Prostate gland (tissue), 2 donors: Measurements from ENCODE around the gene NCOA1. TPM values are rescaled to one million over a fixed set of nuclear protein-coding genes. Genes with fewer than 3 reads are reported as not detected.

Experiments used
- DNase-seq: peaks from one replicate; pipeline ENCODE4 v3.0.0-alpha.2; 2019; ENCODE audit warnings: low spot score
- H3K27ac ChIP-seq, 2 donors: fragments of 200-600 bp; sonication (generic); 2 replicates each; pipeline ENCODE4 v1.5.1; 2017 to 2019
- H3K27me3 ChIP-seq: fragments of 200-600 bp; sonication (generic); replicated peaks from 2 replicates; pipeline ENCODE4 v1.5.1; 2019; ENCODE audit not compliant: insufficient read depth
- H3K36me3 ChIP-seq, 2 donors: fragments of 200-600 bp; sonication (generic); 1 replicate in 1 of 2; 2 replicates in 1 of 2; pipeline versions ENCODE4 v1.5.1 to v1.8.1; 2017 to 2019
- H3K4me1 ChIP-seq: fragments of 200-600 bp; sonication (generic); replicated peaks from 2 replicates; pipeline ENCODE4 v1.5.1; 2019
- H3K4me3 ChIP-seq, 2 donors: fragments of 200-600 bp; sonication (generic); 2 replicates each; pipeline ENCODE4 v1.5.1; 2017 to 2019
- H3K9me3 ChIP-seq: fragments of 200-600 bp; sonication (generic); 2 replicates; pipeline ENCODE4 v1.5.1; 2017
- POLR2A ChIP-seq: fragments of 450-650 bp; IDR thresholded peaks from one replicate; pipeline ENCODE4 v1.6.1; 2016; ENCODE audit warnings: antibody characterized with exemption, mild to moderate bottlenecking
- POLR2AphosphoS5 ChIP-seq: sonication (generic); formaldehyde crosslinking; IDR thresholded peaks from one replicate; pipeline ENCODE4 v1.6.1; 2017; ENCODE audit warnings: antibody characterized with exemption
- WGBS: methylation state at CpG from one replicate; pipeline ENCODE4 v1.1.5; 2018; 5-methylcytosine and 5-hydroxymethylcytosine counted together
- intact Hi-C: fragments of 100-400 bp; cut with DNase I; formaldehyde crosslinking; loops from one replicate; pipeline ENCODE4 v1.14.2; 2022
- total RNA-seq, 2 donors: library from RNA; depleted of rRNA; stranded (reverse); fragments of >200 nt; gene quantifications; one replicate each; pipeline ENCODE4 v1.1.0, GENCODE V29; 2016
- TF ChIP-seq, protein P1 (sequence below), 4 experiments: fragments of 200-600 bp in 2 of 4; fragments of 450-650 bp in 2 of 4; sonication (generic) in 2 of 4; IDR thresholded peaks; 1 replicate in 3 of 4; 2 replicates in 1 of 4; pipeline ENCODE4 v1.5.1; 2016 to 2019; ENCODE audit warnings: antibody characterized with exemption in 4 of 4, mild to moderate bottlenecking in 2 of 4, moderate library complexity in 2 of 4

NCOA1 gene
- total RNA-seq, 2 donors from 2014 or later, result 24.9 to 72.4 TPM

DNA sequence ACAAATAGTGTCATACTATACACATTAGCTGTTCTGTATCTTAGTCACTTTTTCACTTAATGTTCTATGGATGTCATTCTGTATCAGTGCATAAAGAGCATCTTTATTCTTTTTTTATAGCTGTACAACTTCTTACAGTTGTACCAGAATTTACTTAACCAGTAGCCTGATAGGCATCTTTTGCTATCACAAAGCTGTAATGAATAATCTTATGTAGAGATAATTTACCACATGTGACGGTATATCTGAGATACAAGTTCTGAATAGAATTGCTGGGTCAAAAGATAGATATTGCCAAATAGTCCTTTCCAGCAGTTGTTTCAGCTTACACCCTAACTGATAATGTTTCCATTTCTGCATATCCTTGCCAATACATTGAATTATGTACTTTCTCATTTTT lies 232.1 kb downstream of the NCOA1 start:
- H3K4me1 ChIP-seq, result no peaks in the 10 kb centered on the region
- no peak overlapping the region for H3K4me3 ChIP-seq
- no peaks in the 10 kb centered on the region for H3K9me3 ChIP-seq
- no peak for DNase-seq
- no peak overlapping the region for H3K27ac ChIP-seq
- TF ChIP-seq POLR2AphosphoS5, result no peak
- TF ChIP-seq, protein P1, sequence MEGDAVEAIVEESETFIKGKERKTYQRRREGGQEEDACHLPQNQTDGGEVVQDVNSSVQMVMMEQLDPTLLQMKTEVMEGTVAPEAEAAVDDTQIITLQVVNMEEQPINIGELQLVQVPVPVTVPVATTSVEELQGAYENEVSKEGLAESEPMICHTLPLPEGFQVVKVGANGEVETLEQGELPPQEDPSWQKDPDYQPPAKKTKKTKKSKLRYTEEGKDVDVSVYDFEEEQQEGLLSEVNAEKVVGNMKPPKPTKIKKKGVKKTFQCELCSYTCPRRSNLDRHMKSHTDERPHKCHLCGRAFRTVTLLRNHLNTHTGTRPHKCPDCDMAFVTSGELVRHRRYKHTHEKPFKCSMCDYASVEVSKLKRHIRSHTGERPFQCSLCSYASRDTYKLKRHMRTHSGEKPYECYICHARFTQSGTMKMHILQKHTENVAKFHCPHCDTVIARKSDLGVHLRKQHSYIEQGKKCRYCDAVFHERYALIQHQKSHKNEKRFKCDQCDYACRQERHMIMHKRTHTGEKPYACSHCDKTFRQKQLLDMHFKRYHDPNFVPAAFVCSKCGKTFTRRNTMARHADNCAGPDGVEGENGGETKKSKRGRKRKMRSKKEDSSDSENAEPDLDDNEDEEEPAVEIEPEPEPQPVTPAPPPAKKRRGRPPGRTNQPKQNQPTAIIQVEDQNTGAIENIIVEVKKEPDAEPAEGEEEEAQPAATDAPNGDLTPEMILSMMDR (IDR thresholded peaks at IDR 0.05), result no peak
- TF ChIP-seq POLR2A, result no peak
- intact Hi-C loops, result no loop called here
- no peaks in the 10 kb centered on the region for H3K27me3 ChIP-seq
- H3K36me3 ChIP-seq, result no peaks in the 10 kb centered on the region
- WGBS, result 88% methylated on average over 1 of the region's 1 CpG

DNA sequence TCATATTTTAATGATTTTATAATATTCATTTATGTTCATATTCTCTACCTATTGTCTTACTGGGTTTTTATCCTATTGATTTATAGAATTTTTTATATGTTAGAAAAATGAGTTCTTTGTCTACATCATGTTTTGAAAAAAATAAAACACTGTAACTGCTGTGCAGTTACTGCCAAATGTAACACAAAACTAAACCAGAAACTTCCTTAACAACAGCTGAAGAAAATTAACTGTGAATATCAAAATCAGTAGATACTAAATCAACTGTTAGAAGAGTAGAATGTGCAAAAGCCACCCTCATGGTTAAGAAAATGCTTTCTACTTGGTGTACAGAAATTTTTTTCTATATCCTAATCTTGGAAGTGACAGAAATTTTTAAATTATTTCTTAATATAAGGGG lies 232.6 kb downstream of the NCOA1 start:
- Histone ChIP-seq H3K4me1 (no peaks in the 10 kb centered on the region), H3K9me3 (no peaks in the 10 kb centered on the region), H3K27me3 (no peaks in the 10 kb centered on the region), H3K4me3 (no peak overlapping the region), H3K27ac (no peak overlapping the region), H3K36me3 (no peaks in the 10 kb centered on the region)
- TF ChIP-seq POLR2AphosphoS5 (no peak), POLR2A (no peak)
- TF ChIP-seq, protein P1 (IDR thresholded peaks at IDR 0.05), result no peak
- intact Hi-C loops, result no loop called here
- no peak for DNase-seq

GRCh38 chr2:24724111-24724775 lies 233.2 kb downstream of the NCOA1 start:
- Histone ChIP-seq H3K27me3 (no peaks in the 10 kb centered on the region), H3K9me3 (no peaks in the 10 kb centered on the region), H3K36me3 (no peaks in the 10 kb centered on the region), H3K27ac (no peak overlapping the region), H3K4me1 (no peaks in the 10 kb centered on the region), H3K4me3 (no peak overlapping the region)
- no peak for DNase-seq
- intact Hi-C loops, result no loop called here
- no peak for TF ChIP-seq POLR2A
- TF ChIP-seq POLR2AphosphoS5, result no peak
- TF ChIP-seq, protein P1 (IDR thresholded peaks at IDR 0.05), result no peak
- WGBS, result 79% methylated on average over 4 of the region's 4 CpGs

- intact Hi-C loops, result no loop called here
- Histone ChIP-seq H3K36me3 (no peaks in the 10 kb centered on the region), H3K27ac (no peak overlapping the region), H3K9me3 (no peaks in the 10 kb centered on the region), H3K4me3 (no peak overlapping the region), H3K27me3 (no peaks in the 10 kb centered on the region), H3K4me1 (no peaks in the 10 kb centered on the region)
- TF ChIP-seq, protein P1 (IDR thresholded peaks at IDR 0.05), result no peak
- TF ChIP-seq POLR2A, result no peak
- no peak for TF ChIP-seq POLR2AphosphoS5
- WGBS, result 83% methylated on average over 3 of the region's 3 CpGs
- no peak for DNase-seq
Observed at GRCh38 chr2:24725956-24726355, 234.9 kb downstream of the NCOA1 start.

DNA sequence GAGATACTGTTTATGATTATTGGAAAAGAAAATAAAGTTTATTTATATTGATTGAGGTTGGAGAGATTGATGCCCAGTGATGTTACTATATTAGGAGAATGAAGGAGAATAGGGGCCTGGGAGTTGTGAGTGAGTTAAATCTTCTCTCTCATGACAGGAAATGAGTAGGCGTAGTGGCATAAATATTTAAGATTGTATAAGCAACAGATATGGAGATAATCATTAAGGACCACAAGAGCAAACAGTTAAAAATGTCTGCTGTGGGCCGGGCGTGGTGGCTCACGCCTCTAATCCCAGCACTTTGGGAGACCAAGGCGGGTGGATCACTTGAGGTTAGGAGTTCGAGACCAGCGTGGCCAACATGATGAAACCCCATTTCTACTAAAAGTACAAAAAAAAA lies 239.4 kb downstream of the NCOA1 start:
- no peaks in the 10 kb centered on the region for H3K36me3 ChIP-seq
- H3K9me3 ChIP-seq, result no peaks in the 10 kb centered on the region
- intact Hi-C loops, result no loop called here
- H3K4me1 ChIP-seq, result no peaks in the 10 kb centered on the region
- WGBS, result 96% methylated on average over 7 of the region's 7 CpGs
- DNase-seq, result no peak
- TF ChIP-seq POLR2AphosphoS5 (no peak), POLR2A (no peak)
- TF ChIP-seq, protein P1 (IDR thresholded peaks at IDR 0.05), result no peak
- no peak overlapping the region for H3K4me3 ChIP-seq
- H3K27me3 ChIP-seq, result no peaks in the 10 kb centered on the region
- H3K27ac ChIP-seq, result no peak overlapping the region
